HEK293 (cell line): ENCODE results near the gene GUCY1B1.

Source experiments
- GFI1B ChIP-seq: fragments of 450-650 bp; formaldehyde crosslinking; IDR thresholded peaks from 2 replicates; pipeline ENCODE4 v1.5.1; 2016; ENCODE audit warnings: missing biosample characterization, missing genetic modification characterization
- KLF7 ChIP-seq: fragments of 450-650 bp; formaldehyde crosslinking; IDR thresholded peaks from 2 replicates; pipeline ENCODE4 v1.5.1; 2016; ENCODE audit warnings: missing biosample characterization, missing genetic modification characterization, borderline replicate concordance
- KLF8 ChIP-seq: fragments of 450-650 bp; formaldehyde crosslinking; IDR thresholded peaks from 2 replicates; pipeline ENCODE4 v1.5.1; 2016; ENCODE audit warnings: missing biosample characterization, missing genetic modification characterization
- PRDM10 ChIP-seq: fragments of 450-650 bp; formaldehyde crosslinking; IDR thresholded peaks from 2 replicates; pipeline ENCODE4 v1.5.1; 2016; ENCODE audit warnings: missing biosample characterization, missing genetic modification characterization
- PRDM4 ChIP-seq: fragments of 450-650 bp; formaldehyde crosslinking; IDR thresholded peaks from 2 replicates; pipeline ENCODE4 v1.5.1; 2017; ENCODE audit warnings: missing biosample characterization, missing genetic modification characterization
- SETDB1 ChIP-seq: IDR thresholded peaks from one replicate; pipeline ENCODE4 v1.6.1; 2017; ENCODE audit warnings: mild to moderate bottlenecking, low read length, moderate library complexity, mixed read lengths; ENCODE audit not compliant: insufficient read length
- SP2 ChIP-seq: fragments of 450-650 bp; formaldehyde crosslinking; IDR thresholded peaks from 2 replicates; pipeline ENCODE4 v1.5.1; 2016; ENCODE audit warnings: missing biosample characterization, missing genetic modification characterization
- ZBTB44 ChIP-seq: fragments of 450-650 bp; IDR thresholded peaks from 2 replicates; pipeline ENCODE4 v1.5.1; 2018; ENCODE audit warnings: missing biosample characterization, mild to moderate bottlenecking, missing genetic modification characterization
- ZBTB8A ChIP-seq: fragments of 450-650 bp; formaldehyde crosslinking; IDR thresholded peaks from 2 replicates; pipeline ENCODE4 v1.5.1; 2016; ENCODE audit warnings: missing biosample characterization, missing genetic modification characterization
- ZFHX2 ChIP-seq: fragments of 450-650 bp; formaldehyde crosslinking; conservative IDR thresholded peaks from 2 replicates; pipeline ENCODE4 v1.5.1; 2016; ENCODE audit warnings: missing biosample characterization, missing genetic modification characterization
- ZFP41 ChIP-seq: fragments of 450-650 bp; formaldehyde crosslinking; IDR thresholded peaks from 2 replicates; pipeline ENCODE4 v1.5.1; 2016; ENCODE audit warnings: missing biosample characterization, missing genetic modification characterization, borderline replicate concordance
- ZNF19 ChIP-seq: fragments of 450-650 bp; formaldehyde crosslinking; IDR thresholded peaks from 2 replicates; pipeline ENCODE4; 2016; ENCODE audit warnings: missing biosample characterization, missing genetic modification characterization, low read depth
- ZNF248 ChIP-seq: fragments of 450-650 bp; formaldehyde crosslinking; IDR thresholded peaks from 2 replicates; pipeline ENCODE4 v1.5.1; 2017; ENCODE audit warnings: missing biosample characterization, missing genetic modification characterization
- ZNF302 ChIP-seq: fragments of 450-650 bp; formaldehyde crosslinking; IDR thresholded peaks from 2 replicates; pipeline ENCODE4 v1.5.1; 2016; ENCODE audit warnings: missing biosample characterization, missing genetic modification characterization, low read depth
- ZNF324 ChIP-seq: fragments of 450-650 bp; formaldehyde crosslinking; IDR thresholded peaks from 2 replicates; pipeline ENCODE4 v1.5.1; 2016; ENCODE audit warnings: missing biosample characterization, missing genetic modification characterization
- ZNF350 ChIP-seq: fragments of 450-650 bp; formaldehyde crosslinking; IDR thresholded peaks from 2 replicates; pipeline ENCODE4 v1.5.0; 2017; ENCODE audit warnings: missing biosample characterization, mild to moderate bottlenecking, missing genetic modification characterization
- ZNF354C ChIP-seq: fragments of 450-650 bp; formaldehyde crosslinking; IDR thresholded peaks from 2 replicates; pipeline ENCODE4 v1.5.1; 2016; ENCODE audit warnings: missing biosample characterization, missing genetic modification characterization, low read depth, borderline replicate concordance
- ZNF398 ChIP-seq: fragments of 450-650 bp; formaldehyde crosslinking; IDR thresholded peaks from 2 replicates; pipeline ENCODE4 v1.5.1; 2017; ENCODE audit warnings: missing biosample characterization, missing genetic modification characterization
- ZNF513 ChIP-seq: fragments of 450-650 bp; IDR thresholded peaks from 2 replicates; pipeline ENCODE4 v1.5.1; 2018; ENCODE audit warnings: missing biosample characterization, missing genetic modification characterization
- ZNF521 ChIP-seq: fragments of 450-650 bp; formaldehyde crosslinking; IDR thresholded peaks from 2 replicates; pipeline ENCODE4 v1.5.1; 2017; ENCODE audit warnings: missing biosample characterization, mild to moderate bottlenecking, missing genetic modification characterization
- ZNF544 ChIP-seq: fragments of 450-650 bp; formaldehyde crosslinking; IDR thresholded peaks from 2 replicates; pipeline ENCODE4 v1.5.0; 2017; ENCODE audit warnings: missing biosample characterization, missing genetic modification characterization
- ZNF549 ChIP-seq: fragments of 450-650 bp; IDR thresholded peaks from 2 replicates; pipeline ENCODE4 v1.5.1; 2018; ENCODE audit warnings: missing biosample characterization, missing genetic modification characterization, mild to moderate bottlenecking, inconsistent platforms, moderate library complexity
- ZNF624 ChIP-seq: fragments of 450-650 bp; formaldehyde crosslinking; IDR thresholded peaks from 2 replicates; pipeline ENCODE4 v1.5.1; 2017; ENCODE audit warnings: missing biosample characterization, missing genetic modification characterization
- ZNF660 ChIP-seq: fragments of 450-650 bp; IDR thresholded peaks from 2 replicates; pipeline ENCODE4 v1.5.1; 2018; ENCODE audit warnings: missing biosample characterization, mild to moderate bottlenecking, missing genetic modification characterization
- ZNF692 ChIP-seq: fragments of 450-650 bp; formaldehyde crosslinking; IDR thresholded peaks from 2 replicates; pipeline ENCODE4 v1.5.1; 2016; ENCODE audit warnings: missing biosample characterization, missing genetic modification characterization
- ZNF701 ChIP-seq: fragments of 450-650 bp; formaldehyde crosslinking; IDR thresholded peaks from 2 replicates; pipeline ENCODE4 v1.5.1; 2016; ENCODE audit warnings: missing biosample characterization, missing genetic modification characterization
- ZNF791 ChIP-seq: fragments of 450-650 bp; formaldehyde crosslinking; IDR thresholded peaks from 2 replicates; pipeline ENCODE4 v1.5.1; 2016; ENCODE audit warnings: missing biosample characterization, missing genetic modification characterization

The GUCY1B1 gene

GRCh38 chr4:155759372-155760252 lies 791 bp downstream of the GUCY1B1 start (continued):
- TF ChIP-seq PRDM10 (tag by site-specific recombination) (no peak; the same call in 1 of the 2 replicates), ZNF791 (tag by site-specific recombination) (no peak), SETDB1 (no peak), ZBTB8A (peak; percentile 15; the same call in 1 of the 2 replicates), ZNF398 (tag by site-specific recombination) (no peak), ZNF302 (tag by site-specific recombination) (no peak), ZNF692 (tag by site-specific recombination) (peak; percentile 14; the same call in 1 of the 2 replicates), ZBTB44 (tag by site-specific recombination) (0 out of 2 replicates have a peak, but pooled peaks have one; percentile 3), SP2 (tag by site-specific recombination) (no peak), ZFP41 (no peak), GFI1B (no peak), ZNF350 (no peak), ZNF549 (tag by site-specific recombination) (no peak), ZNF324 (tag by site-specific recombination) (no peak), ZNF513 (no peak), ZNF354C (tag by site-specific recombination) (no peak), ZNF19 (tag by site-specific recombination) (no peak), ZNF624 (no peak), ZFHX2 (tag by site-specific recombination) (peak; percentile 71), ZNF521 (no peak), KLF7 (tag by site-specific recombination) (no peak), ZNF544 (tag by site-specific recombination) (no peak), ZNF248 (tag by site-specific recombination) (no peak), ZNF660 (tag by site-specific recombination) (no peak), ZNF701 (tag by site-specific recombination) (no peak), KLF8 (tag by site-specific recombination) (no peak), PRDM4 (tag by site-specific recombination) (no peak)
